VCaP (cell line): ENCODE data around the gene SMIM45.

Experiments used
- H3K27ac ChIP-seq: fragments of 450-650 bp; 2 replicates; pipeline ENCODE4 v1.5.1; 2017
- CTCF ChIP-seq: fragments of 450-650 bp; conservative IDR thresholded peaks from 2 replicates; pipeline ENCODE4 v1.5.1; 2017; ENCODE audit warnings: mild to moderate bottlenecking, moderate library complexity

Gene SMIM45

GRCh38 chr22:41979423-41980250 is 27.7 kb downstream of the SMIM45 start:
- TF ChIP-seq CTCF: no peak
- no peak overlapping the region for H3K27ac ChIP-seq

- no peak for TF ChIP-seq CTCF
- no peak overlapping the region for H3K27ac ChIP-seq
Measured at GRCh38 chr22:41982865-41983264, 30.9 kb downstream of the SMIM45 start.

GRCh38 chr22:41983513-41984405 is 31.8 kb downstream of the SMIM45 start:
- no peak for TF ChIP-seq CTCF
- no peak overlapping the region for H3K27ac ChIP-seq

GRCh38 chr22:41987276-41987675 is 35.3 kb downstream of the SMIM45 start:
- no peak for TF ChIP-seq CTCF
- H3K27ac ChIP-seq: no peak overlapping the region

GRCh38 chr22:41989246-41989645 is 37.3 kb downstream of the SMIM45 start:
- no peak overlapping the region for H3K27ac ChIP-seq
- no peak for TF ChIP-seq CTCF

GRCh38 chr22:41991111-41991510 is 39.2 kb downstream of the SMIM45 start:
- H3K27ac ChIP-seq: no peak overlapping the region

More at GRCh38 chr22:41991111-41991510, 39.2 kb downstream of the SMIM45 start:
- no peak for TF ChIP-seq CTCF
